ENCODE data around the gene RAB3C.
A peak's percentile ranks its signal among the peaks of the same experiment; 100 is the strongest.

RAB3C gene

DNA sequence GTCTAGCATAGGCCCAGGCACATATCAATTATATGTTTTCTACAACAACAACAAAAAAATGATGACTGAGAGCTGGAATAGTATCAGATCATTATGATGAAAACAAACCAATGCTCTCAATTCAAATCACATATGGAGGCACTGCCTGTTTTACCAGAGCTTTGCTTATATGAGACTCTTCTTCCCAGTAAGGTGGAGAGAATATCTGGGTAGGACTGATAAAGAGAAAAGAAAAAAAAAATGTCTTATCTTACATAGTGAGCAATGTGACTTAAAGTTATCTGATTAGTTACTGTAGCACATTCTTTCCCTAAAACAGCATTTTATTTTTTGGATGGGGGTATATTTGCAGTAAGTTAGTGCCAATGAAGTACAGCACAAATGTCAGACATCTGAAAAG, 154.8 kb downstream of the RAB3C start:
- DNase-seq = no peak

DNA sequence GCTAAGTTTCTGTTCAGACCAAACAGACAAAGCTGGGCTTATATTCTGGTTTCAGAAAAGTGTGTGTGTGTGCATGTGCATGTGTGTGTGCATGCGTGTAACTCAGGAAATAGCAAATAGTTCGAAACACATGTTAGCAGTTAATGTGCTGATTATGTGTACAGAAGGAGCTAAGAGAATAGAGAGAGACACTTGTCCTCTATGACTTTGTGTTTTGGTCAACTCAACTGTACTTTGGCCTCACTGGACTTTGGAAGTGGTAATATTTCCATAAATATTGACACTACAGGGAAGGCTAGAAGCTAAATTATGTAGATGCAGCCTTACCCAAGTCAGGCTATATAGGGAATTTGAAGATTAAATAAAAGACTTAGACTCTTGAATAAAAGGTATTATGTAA, 155.5 kb downstream of the RAB3C start:
- no peak for DNase-seq

DNA sequence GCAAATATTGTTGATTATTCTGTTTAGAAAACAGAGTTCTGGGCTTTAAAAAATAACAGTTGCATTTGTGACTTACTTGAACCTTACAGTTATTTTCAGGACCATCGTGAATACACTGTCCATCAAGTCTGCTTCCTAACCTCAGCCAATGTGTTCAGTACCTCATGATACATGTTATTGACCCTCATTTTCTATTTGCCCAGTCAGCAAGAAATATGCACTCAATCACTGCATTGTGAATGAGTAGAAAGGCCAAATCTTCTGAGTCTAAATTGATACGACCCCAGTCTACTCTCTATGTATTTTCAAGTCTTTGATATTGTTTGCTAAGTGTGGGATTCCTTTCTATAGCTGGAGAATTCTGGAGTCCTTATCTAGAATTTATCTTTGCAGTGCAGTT, 156.2 kb downstream of the RAB3C start:
- DNase-seq = no peak

DNA sequence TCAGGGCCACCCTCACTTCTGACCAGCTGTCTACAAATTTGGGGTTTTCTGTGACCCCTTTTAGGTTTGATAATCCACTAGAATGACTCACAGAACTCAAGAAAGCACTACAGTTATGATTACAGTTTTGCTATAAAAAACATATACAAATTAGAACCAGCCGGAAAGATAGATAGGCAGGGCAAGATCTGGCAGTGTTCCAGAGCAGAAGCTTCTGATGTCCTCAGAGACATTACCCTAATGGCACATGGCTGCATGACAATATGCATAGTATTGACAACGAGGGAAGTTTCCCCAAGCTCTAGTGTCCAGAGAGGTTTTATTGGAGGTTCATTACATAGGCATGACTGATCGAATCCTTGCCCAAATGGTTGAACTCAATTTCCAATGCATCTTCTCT, 158.1 kb downstream of the RAB3C start:
- DNase-seq = no peak

DNA sequence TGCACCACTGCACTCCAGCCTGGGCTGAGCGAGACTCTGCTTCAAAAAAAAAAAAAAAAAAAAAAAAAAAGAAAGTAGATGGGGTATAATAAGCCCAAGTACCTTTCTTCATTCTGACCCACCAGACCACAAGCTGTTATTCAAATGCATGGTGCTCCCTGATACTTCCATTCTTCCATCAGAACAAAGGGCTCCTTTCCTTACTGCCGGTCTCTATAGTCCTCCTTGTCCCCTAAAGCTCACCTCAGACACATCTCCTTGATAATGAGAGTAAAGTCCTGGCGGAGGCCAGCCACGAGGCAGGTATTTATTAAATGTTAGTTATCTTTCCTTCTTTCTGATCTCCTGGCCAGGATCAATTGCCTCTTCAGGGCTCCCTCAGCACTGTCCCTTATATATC, 162.5 kb downstream of the RAB3C start:
- no peak for DNase-seq

GRCh38 chr5:58746321-58746720, 163.4 kb downstream of the RAB3C start:
- no peak for DNase-seq

DNA sequence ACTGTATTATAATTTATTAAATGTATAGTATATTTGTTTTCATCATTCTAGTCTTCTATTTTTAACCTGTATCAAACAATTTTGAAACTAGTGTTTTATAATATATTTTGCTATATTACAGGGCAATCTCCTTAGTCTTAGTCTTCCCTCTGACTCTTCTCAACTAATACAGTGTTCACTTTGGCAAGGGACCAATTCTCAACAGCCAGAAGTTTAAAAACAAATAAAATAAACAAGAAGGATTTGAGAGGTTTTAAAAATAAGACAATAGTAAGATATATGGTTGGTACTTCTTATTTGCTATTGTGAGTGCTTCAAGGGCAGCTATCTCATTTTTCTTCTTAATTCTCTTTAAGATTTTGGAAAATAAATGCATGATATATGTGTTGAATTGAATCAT, 167.2 kb downstream of the RAB3C start:
- DNase-seq = no peak

GRCh38 chr5:58751222-58751837, 168.5 kb downstream of the RAB3C start:
- no peak for DNase-seq

GRCh38 chr5:58752104-58752503, 169.2 kb downstream of the RAB3C start:
- DNase-seq = no peak

GRCh38 chr5:58753446-58753845, 170.6 kb downstream of the RAB3C start:
- no peak for DNase-seq

DNA sequence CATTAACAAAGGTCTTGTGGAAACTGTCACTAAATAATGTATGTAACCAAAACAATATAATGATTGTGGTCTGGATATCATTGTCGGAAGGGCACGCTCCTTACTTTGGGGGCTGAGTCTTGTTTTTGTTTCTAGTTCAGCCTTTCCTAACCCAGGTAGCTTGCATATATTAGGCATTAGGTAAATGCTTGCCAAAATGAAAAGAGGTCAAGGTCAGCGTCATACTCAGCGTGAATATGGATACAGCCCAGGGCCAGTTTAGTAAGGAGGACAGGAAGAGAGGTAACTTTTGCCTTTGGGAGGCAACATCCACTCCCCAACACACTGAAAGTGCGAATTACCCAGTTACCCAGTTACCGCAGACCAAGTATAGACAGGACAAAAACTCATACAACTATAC, 171.4 kb downstream of the RAB3C start:
- no peak for DNase-seq

GRCh38 chr5:58755397-58755796, 172.5 kb downstream of the RAB3C start:
- no peak for DNase-seq

GRCh38 chr5:58759745-58760144, 176.9 kb downstream of the RAB3C start:
- no peak for DNase-seq

GRCh38 chr5:58760222-58760621, 177.3 kb downstream of the RAB3C start:
- DNase-seq = no peak

GRCh38 chr5:58761407-58761806, 178.5 kb downstream of the RAB3C start:
- no peak for DNase-seq

DNA sequence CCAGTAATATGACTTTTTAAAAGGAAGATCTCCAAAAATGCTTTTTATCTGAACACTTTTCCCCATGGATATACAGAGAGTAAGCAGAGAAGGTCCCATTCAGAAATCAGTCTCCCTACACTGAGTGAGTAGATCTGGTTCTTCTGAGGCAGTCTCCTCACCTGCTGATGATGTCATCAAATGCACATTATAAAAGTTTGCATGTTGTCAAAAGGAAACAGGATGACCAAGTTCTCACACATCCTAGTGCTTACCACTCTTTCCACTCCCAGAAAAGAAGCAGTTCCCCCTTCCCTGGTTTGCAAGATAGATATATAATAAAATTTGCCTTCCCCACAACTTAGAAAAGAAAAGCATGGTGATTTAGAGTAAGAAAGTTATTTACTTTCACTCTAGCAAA, 180.5 kb downstream of the RAB3C start:
- no peak for DNase-seq

DNA sequence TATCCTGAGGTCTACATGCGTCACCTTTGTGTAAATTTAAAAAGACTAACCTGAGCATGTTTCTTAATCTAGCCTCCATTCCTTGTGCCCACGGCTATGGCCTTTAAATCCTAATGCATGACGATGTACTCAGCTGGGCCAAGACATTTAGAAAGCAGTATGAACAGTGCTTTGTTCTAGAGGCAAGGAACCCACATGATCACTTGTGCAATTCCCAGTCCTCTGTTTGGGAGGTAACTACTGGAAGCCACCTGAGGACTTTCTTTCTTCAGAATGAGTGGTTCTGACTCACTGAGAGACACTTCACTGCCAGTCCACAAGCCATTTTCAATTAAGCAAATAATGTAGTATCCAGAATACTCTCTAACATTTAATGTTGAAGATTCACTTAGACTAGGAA, 181.3 kb downstream of the RAB3C start:
- DNase-seq = no peak

DNA sequence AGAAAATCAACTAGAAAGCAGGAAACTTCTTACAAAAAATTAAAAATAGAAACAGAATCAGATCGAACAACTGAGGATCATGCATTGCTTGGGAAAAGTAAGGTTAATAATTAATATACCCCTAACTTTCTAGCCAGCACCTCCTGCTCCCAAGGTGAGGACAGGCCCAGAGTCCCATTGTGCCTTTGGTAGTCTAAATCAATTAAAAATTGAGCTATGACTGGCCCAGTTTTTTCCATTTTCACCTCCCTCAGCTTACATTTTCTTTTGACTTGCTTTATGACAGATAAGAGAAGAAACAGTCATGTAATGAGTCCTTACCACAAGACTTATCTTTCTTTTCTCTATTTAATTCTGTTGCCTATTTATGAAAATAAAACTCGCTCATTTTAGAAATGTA, 182.2 kb downstream of the RAB3C start:
- DNase-seq = no peak

- no peak for DNase-seq
Observed at GRCh38 chr5:58767104-58767503, 184.2 kb downstream of the RAB3C start.

DNA sequence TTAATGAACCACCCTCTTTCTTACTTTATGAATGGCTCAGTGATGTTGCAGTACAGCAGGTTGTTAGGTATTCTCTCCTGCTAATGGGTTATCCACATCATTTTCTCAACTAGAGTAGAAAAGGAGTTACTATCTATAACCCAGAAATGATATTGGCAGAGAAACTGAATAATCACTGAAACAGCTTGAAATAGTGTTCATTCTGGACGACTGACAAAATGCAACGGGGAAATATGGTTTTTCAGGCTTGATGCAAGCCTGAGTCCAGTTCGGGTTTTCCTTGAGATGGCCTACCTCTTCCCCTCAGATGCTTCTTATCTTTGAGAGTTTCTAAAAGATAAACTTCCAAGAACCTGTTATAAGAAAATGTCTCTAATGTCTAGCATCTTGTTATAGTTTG, 187.3 kb downstream of the RAB3C start:
- DNase-seq = peak in 1 of 2 donors; percentile 4

GRCh38 chr5:58771796-58772195, 188.9 kb downstream of the RAB3C start:
- no peak for DNase-seq

- DNase-seq = peak; percentile 35 to 42
Observed at GRCh38 chr5:58773744-58774441, 191.0 kb downstream of the RAB3C start.

DNA sequence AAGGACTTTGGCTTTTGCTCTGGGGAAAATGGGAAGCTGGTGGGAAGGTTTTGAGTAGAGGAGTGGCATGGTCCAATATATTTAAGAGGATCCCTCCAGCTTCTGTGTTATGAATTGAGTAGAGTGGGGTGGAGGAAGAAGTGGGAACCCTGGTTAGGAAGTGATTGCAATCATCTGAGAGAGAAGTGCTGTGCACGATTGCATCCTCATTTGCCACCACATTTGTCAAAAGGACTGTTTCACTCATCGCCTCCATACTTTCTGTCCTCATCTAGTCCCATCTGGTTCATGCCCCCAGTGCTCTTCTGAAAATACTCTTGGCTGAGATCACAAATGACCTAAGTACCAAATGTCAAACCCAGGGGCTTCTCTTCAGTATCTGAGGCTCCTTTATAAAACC, 192.1 kb downstream of the RAB3C start:
- DNase-seq = no peak

DNA sequence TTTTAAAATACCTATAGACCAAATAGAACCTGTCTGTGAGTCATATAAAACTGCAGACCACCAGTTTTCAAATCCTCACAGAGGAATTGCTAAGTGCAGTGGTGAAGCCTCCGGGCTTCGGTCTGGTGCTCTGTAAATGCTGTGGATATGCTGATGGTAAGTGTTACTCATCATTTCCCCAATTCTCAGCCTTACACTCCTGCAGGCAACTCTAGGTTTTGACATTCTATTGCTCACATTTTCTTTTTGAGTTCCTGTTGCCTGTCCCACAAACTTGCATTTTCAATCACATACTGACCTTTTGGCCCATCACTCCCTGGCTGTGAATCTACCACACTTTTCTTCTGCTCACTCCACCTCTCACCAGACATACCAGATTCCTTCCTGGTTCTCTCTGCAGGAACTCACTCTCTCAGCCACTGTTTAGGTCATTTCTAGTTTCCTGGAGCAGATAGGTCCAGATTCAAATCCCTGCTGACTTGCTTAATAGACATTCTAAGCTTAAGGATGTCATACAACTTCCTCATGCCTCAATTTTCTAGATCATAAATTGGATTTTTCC, 192.9 kb downstream of the RAB3C start:
- DNase-seq = no peak

DNA sequence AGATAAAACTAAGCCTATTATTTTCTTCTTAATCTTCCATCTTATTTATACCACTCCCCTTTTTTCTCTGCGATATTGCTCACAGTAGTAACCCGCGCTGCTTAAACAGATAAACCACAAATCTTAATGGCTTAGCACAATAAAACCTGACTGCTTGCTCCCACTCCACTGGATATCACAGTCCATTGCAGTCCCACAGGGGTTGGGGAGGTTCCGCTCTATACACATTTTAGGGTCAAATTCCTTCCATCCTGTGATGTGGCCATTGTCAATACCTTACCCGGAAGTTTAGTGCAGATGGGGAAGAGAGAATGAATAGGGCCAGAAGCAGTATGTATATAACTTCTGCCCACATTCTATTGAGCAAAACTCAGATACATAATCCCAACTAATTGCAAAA, 193.7 kb downstream of the RAB3C start:
- DNase-seq = no peak

Data from hippocampal formation (tissue), 2 donors.